ENCODE results near the gene EIF3F. TPM values are rescaled to one million over a fixed set of nuclear protein-coding genes. Genes with fewer than 3 reads are reported as not detected.

The EIF3F gene
- total and polyA plus RNA-seq, 5 experiments from 2014 or later = 310 to 500 (median 408) TPM

DNA sequence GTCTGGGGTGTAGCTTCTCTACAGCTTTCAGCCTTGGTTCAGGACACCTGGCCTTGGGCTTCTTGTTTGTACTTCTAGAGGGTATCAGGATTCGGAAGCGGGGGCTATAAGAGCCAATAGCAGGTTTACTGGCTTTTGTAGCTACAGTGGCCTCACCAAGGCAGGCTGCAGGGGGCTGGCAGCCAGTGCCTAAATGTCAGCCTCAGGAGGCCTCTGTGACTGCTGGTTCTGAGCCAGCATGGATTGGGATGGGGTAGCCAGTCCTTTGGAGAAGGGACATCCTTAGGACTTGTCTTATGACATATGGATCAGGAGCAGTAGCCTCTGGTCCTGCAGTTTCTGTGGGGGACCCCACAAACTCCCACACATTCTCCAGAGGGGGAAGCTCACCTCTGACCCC lies 29.9 kb downstream of the EIF3F start:
- DNase-seq (no peak), ATAC-seq (no peak)
- no peaks in the 10 kb centered on the region for H3K36me3 Mint-ChIP-seq
- no peak overlapping the region for H3K4me3 Mint-ChIP-seq
- no peaks in the 10 kb centered on the region for H3K9me3 Mint-ChIP-seq
- peaks cover 9 to 15% (median 12%) of the 10 kb centered on the region in 4 donors for H3K4me1 Mint-ChIP-seq
- H3K27me3 Mint-ChIP-seq = peaks cover 32 to 77% (median 44%) of the 10 kb centered on the region in 5 donors
- H3K27ac Mint-ChIP-seq = peak overlapping the region in 3 of 10 donors; percentile 56 to 96 (median 81)
- POLR2A ChIA-PET = no interaction called here

DNA sequence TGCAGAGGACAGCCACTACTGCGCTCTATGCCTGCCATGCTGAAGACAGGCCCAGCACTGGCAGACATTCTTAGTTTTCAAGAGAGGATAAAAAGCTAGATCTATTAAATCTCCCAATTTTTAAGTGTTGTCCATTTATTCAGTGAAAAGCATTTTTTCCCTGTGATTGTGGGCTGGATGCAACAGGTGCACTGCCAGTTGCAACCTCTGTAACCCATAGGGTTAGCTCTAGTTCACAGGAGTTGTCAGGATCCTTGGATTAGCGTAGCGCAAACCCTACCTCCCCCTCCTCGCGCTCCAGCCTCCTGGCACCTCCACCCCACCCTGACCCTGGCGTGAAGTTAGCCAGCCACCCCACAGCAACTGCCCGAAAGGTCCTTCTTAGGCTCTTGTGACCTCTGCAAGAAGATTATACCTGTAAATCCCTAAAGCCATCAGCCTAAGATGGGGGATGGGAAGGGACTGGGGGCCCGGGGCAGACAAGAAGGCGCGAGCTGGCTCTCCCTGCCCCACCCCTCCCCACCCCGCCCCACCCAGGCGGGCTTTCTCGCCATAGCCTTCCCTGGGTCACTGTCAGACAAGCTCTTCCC lies 30.9 kb downstream of the EIF3F start:
- peak in 1 of 10 donors; percentile 11 for DNase-seq
- Mint-ChIP-seq H3K4me1 (peaks cover 9 to 15% (median 12%) of the 10 kb centered on the region in 4 donors), H3K36me3 (no peaks in the 10 kb centered on the region), H3K27me3 (peaks cover 28 to 75% (median 47%) of the 10 kb centered on the region in 5 donors), H3K27ac (peak overlapping the region in 9 of 10 donors; percentile 12 to 96 (median 92)), H3K9me3 (no peaks in the 10 kb centered on the region), H3K4me3 (peak overlapping the region; percentile 68 to 87 (median 84))
- no peak for ATAC-seq
- POLR2A ChIA-PET = no interaction called here

DNA sequence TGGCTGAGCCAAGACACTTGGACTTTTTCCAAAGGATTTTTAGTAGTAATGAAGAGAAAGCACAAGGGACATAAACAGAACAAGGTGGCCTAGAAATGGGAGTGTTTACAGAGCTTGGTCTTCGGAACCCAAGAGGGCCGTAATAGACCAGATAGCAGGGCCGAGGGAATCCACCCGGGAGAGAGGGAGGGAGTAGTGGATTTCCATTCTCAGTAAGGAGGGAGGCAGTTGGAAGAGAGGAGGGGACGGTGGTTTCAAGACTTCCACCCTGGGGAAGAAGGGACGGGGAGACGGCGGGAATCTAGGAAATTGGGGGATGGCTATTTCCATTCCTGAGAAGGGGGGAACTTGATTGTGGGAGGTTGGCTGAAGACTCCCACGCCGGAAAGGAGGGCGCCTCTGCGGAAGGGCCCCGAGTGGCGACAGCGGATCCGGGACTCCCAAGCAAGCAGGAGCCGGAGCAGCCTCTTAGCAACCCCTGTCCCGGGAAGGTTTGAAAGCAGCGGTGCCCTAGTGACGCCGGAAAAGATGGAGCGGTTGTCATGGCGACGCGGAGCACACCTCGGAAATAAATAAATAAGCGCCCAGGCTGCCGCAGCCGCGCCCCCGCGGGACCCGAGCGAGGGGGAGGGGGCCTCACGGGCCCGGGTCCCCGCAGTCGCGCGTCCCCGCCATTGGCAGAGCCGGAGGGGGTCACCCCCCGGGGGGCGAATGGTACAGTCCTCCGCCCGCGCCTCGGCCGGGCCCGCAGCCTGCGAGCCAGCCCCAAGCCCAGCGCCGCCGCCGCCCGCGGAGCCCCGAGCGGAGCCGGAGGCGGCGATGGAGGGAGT lies 31.6 kb downstream of the EIF3F start:
- peak overlapping the region; percentile 12 to 96 (median 90) for H3K27ac Mint-ChIP-seq
- DNase-seq (peak; percentile 46 to 91 (median 67)), ATAC-seq (peak; percentile 81 to 83)
- H3K36me3 Mint-ChIP-seq = no peaks in the 10 kb centered on the region
- POLR2A ChIA-PET = no interaction called here
- peaks cover 27 to 72% (median 45%) of the 10 kb centered on the region in 5 donors for H3K27me3 Mint-ChIP-seq
- peaks cover 9 to 15% (median 12%) of the 10 kb centered on the region in 4 donors for H3K4me1 Mint-ChIP-seq
- H3K9me3 Mint-ChIP-seq = no peaks in the 10 kb centered on the region
- H3K4me3 Mint-ChIP-seq = peak overlapping the region; percentile 68 to 87 (median 84)

DNA sequence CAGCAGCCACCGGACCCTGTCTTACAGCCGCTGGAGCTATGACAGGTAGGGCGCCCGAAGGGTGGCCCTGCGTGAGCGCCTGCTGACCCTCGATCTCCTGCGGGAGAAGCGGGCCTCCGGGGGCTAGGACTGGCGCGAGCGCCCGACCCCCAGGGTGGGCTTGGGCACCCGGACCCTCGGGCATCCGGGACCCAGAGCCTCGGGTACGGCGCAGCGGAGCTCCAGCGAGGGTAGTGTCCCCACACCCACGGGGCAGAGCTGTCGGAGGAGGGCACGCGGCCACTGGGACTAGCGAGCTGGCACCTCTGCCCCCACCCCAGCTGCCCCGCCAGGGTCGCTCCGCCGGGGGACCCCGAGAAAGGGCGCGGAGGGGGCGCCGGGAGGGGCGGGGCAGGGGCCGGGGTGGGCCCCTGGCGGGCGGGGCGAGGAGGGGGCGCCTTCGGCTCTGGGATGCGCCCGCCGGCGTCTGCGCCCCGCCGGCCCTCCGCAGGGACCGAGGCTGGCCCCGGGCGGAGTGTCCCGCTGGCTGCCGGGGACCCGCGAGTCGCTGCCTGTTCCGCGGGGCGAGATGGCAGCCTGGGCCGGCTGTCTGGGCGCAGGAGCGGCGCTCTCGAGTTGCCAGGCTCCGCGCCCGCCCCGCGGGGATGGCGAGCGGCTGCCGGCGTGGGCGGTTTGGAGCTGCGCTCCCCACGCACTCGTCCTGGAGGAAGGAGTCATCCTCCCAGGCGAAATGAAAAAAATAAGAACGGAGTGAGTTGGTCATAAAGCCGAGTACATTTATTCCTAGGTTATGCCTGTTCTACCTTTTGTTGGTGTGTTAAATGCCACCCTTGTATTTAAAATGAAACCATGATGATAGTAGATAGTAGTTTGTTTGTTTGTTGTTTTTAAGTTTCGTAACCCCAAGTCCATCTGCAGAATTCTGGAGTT lies 32.4 kb downstream of the EIF3F start:
- H3K36me3 Mint-ChIP-seq = no peaks in the 10 kb centered on the region
- ATAC-seq (peak; percentile 30 to 52), DNase-seq (peak in 6 of 10 donors; percentile 13 to 47 (median 28))
- H3K4me3 Mint-ChIP-seq = peak overlapping the region; percentile 66 to 90 (median 85)
- H3K27me3 Mint-ChIP-seq = peaks cover 23 to 65% (median 45%) of the 10 kb centered on the region in 5 donors
- POLR2A ChIA-PET = no interaction called here
- H3K27ac Mint-ChIP-seq = peak overlapping the region in 9 of 10 donors; percentile 40 to 89 (median 81)
- H3K9me3 Mint-ChIP-seq = no peaks in the 10 kb centered on the region
- H3K4me1 Mint-ChIP-seq = peaks cover 9 to 15% (median 12%) of the 10 kb centered on the region in 4 donors

DNA sequence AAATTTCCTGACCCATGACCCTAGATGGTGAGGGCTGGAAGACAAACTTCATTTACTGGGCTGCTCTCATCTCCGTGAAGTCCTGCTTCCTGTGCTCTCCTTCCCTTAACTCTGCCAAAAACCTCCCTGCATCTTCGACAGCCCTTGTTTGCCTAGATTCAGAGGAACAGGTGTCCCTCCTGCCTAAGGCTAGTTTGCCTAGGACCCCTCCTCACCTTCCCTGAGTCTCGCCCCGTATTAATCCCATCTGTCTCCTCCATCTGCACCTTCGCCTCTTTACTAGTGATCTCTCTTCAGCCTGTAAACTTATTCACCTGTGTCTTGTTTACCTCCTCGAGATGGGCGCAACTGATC lies 33.1 kb downstream of the EIF3F start:
- Mint-ChIP-seq H3K27ac (peak overlapping the region in 9 of 10 donors; percentile 40 to 89 (median 81)), H3K4me1 (peaks cover 9 to 15% (median 12%) of the 10 kb centered on the region in 4 donors), H3K9me3 (no peaks in the 10 kb centered on the region), H3K27me3 (peaks cover 23 to 59% (median 41%) of the 10 kb centered on the region in 5 donors), H3K36me3 (no peaks in the 10 kb centered on the region), H3K4me3 (peak overlapping the region; percentile 66 to 90 (median 85))
- no peak for ATAC-seq
- DNase-seq = peak in 2 of 10 donors; percentile 17
- POLR2A ChIA-PET = no interaction called here

DNA sequence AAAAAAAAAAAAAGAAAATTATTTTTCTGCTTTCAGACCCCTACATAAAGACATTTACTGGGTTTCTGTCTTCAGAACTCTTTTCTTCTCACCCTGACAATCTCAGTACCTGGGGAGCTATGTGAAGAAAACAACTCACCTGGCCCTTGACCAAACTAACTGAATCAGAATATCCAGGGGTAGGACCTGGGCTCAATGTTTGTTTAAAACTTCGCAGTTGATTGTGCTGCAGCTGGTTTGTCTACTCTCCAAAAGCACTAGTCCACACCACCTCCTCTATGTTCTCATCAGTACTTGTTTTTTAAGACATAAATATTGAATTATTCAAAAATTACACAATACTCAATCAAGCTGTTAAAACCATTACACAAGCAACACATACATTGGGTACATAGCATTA lies 34.8 kb downstream of the EIF3F start:
- Mint-ChIP-seq H3K27ac (peak overlapping the region in 1 of 10 donors; percentile 25), H3K9me3 (no peaks in the 10 kb centered on the region), H3K4me1 (peaks cover 9 to 15% (median 12%) of the 10 kb centered on the region in 4 donors), H3K4me3 (peak overlapping the region in 1 of 10 donors; percentile 18), H3K36me3 (no peaks in the 10 kb centered on the region), H3K27me3 (peaks cover 15 to 42% (median 32%) of the 10 kb centered on the region in 5 donors)
- ATAC-seq = no peak
- POLR2A ChIA-PET = no interaction called here
- DNase-seq = no peak

DNA sequence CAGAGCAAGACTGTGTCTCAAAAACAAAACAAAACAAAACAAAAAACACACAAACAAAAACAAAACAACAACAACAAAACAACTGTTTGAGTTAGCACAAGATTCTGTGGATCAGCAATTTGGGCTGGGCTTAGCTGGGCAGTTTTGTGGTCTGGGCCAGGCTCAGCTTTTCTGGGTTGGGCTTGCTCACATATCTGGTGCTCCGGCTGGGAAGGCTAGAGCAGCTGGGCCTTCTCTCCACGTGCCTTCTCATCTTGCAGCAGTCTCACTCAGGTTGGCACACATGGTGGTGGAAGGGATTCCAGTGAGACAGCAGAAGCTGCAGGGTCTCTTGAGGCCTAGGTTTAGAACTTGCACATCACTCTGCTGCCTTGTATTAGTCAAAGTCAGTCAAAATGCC lies 35.7 kb downstream of the EIF3F start:
- DNase-seq = no peak
- POLR2A ChIA-PET = no interaction called here
- H3K27me3 Mint-ChIP-seq = peaks cover 9 to 32% (median 27%) of the 10 kb centered on the region in 5 donors
- ATAC-seq = no peak
- no peaks in the 10 kb centered on the region for H3K9me3 Mint-ChIP-seq
- no peaks in the 10 kb centered on the region for H3K36me3 Mint-ChIP-seq
- no peak overlapping the region for H3K27ac Mint-ChIP-seq
- no peak overlapping the region for H3K4me3 Mint-ChIP-seq
- H3K4me1 Mint-ChIP-seq = peaks cover 9 to 15% (median 12%) of the 10 kb centered on the region in 4 donors

DNA sequence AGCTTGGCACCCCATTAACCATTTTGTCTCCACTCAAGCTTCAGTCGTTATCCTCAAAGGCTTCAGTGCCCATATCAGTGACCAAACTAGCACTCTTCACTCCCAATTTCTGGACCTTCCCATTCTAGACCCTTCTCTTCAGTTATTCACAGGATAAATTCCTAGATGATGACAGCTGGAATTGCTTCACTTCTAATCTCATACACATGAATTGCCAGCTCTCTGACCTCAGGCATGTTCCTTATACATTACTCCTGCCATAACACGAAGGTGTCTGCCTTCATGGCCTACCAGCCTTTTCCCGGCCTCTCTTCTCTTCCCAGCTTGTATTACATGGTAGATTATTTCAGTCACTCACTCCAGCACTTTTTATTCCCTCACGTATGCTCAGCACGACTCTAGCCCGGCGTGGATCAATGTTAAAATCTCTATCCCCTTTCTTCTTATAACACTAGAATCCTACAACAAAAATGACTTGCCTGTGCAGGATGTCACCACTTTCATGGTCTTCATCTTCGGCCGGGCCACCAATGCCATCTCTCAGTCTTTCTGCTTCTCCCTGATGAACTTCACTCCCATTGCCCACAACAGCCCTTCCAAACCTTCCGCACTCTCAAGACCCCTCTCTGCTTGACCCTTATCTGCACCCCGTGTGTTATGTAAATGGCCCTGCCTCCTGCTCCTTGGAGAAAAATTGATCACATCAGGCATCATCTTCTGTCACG lies 36.9 kb downstream of the EIF3F start:
- H3K4me1 Mint-ChIP-seq = peaks cover 5 to 8% (median 7%) of the 10 kb centered on the region in 4 donors
- H3K27me3 Mint-ChIP-seq = peaks cover 7 to 22% (median 20%) of the 10 kb centered on the region in 5 donors
- no peak overlapping the region for H3K27ac Mint-ChIP-seq
- H3K9me3 Mint-ChIP-seq = no peaks in the 10 kb centered on the region
- H3K4me3 Mint-ChIP-seq = no peak overlapping the region
- DNase-seq (no peak), ATAC-seq (no peak)
- POLR2A ChIA-PET = no interaction called here
- H3K36me3 Mint-ChIP-seq = no peaks in the 10 kb centered on the region

DNA sequence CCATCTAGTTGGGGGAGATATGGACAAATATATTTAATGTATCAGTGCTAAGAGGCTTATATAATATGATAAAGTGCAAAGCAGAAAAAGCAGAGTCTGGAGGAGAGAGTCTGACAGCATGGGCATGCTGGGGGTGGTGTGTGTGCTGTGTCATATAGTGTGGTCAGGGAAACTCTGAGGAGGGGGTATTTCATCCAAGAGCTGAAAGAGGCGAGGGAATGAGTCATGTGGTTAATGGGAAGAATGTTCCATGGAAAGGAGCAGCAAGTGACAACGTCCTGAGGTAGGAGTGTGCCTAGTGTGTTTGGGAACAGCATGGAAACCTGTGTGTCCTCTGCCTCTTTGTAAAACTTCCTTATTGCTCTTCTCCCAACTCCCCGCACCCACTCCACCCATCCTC lies 38.0 kb downstream of the EIF3F start:
- ATAC-seq (no peak), DNase-seq (no peak)
- no peaks in the 10 kb centered on the region for H3K36me3 Mint-ChIP-seq
- H3K4me3 Mint-ChIP-seq = no peak overlapping the region
- H3K27me3 Mint-ChIP-seq = peaks cover 12 to 30% (median 21%) of the 10 kb centered on the region in 5 donors
- no peak overlapping the region for H3K27ac Mint-ChIP-seq
- peaks cover 2 to 6% (median 4%) of the 10 kb centered on the region in 4 donors for H3K4me1 Mint-ChIP-seq
- H3K9me3 Mint-ChIP-seq = no peaks in the 10 kb centered on the region
- POLR2A ChIA-PET = no interaction called here

DNA sequence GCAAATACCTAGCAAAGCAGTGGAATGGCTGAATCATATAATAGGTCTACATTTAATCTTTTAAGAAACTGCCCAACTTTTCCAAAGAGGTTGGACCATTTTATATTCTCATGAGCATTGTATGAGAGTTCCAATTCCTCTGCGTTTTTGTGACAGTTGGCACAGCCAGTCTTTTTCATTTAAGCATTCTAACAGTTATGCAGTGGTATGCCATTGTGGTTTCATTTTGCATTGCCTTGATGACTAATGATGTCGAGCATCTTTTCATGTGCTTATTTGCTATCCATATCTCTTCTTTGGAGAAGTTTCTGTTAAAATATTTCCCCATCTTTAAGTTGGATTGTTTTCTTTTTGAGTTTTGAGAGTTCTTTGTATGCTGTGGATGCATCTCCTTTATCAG lies 38.7 kb downstream of the EIF3F start:
- no peak for ATAC-seq
- Mint-ChIP-seq H3K27ac (no peak overlapping the region), H3K27me3 (peaks cover 11 to 30% (median 17%) of the 10 kb centered on the region in 5 donors), H3K4me3 (no peak overlapping the region), H3K9me3 (no peaks in the 10 kb centered on the region), H3K36me3 (no peaks in the 10 kb centered on the region), H3K4me1 (no peaks in the 10 kb centered on the region)
- no peak for DNase-seq
- POLR2A ChIA-PET = no interaction called here

DNA sequence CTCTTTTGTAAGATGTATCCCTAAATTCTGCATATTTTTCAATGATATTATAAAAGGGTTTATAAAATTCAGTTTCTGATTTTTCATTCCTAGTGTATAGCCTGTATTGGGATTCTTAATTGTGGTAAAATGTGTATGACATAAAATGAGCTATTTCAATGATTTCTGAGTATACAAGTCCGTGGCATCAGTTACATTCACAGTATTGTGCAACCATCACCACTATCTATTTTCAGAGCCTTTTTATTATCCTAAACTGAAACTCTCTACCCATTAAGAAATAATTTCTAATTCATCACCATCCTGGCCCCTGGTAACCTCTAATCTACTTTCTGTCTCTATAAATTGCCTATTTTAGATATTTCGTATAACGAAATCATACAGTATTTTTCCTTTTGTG lies 39.8 kb downstream of the EIF3F start:
- Mint-ChIP-seq H3K27me3 (peaks cover 12 to 31% (median 15%) of the 10 kb centered on the region in 5 donors), H3K27ac (no peak overlapping the region), H3K4me1 (no peaks in the 10 kb centered on the region), H3K36me3 (no peaks in the 10 kb centered on the region), H3K9me3 (no peaks in the 10 kb centered on the region), H3K4me3 (no peak overlapping the region)
- POLR2A ChIA-PET = no interaction called here
- no peak for DNase-seq
- ATAC-seq = no peak

DNA sequence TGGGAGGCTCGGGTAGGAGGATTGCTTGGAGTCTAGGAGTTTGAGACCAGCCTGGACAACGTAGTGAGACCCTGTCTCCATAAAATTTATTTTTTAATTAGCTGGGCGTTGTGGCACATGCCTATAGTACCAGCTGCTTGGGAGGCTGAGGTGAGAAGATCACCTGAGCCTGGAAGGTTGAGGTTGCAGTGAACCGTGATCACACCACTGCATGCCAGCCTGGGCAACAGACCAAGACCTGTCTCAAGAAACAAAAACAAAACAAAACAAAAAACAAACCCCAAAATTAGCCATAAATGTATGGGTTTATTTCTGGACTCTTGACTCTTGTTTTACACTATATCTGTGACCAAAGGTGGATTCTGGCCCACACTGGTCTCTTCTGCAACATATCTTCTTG lies 41.6 kb downstream of the EIF3F start:
- H3K27ac Mint-ChIP-seq = no peak overlapping the region
- H3K9me3 Mint-ChIP-seq = no peaks in the 10 kb centered on the region
- no peak for DNase-seq

More for the DNA sequence above, 41.6 kb downstream of the EIF3F start:
- POLR2A ChIA-PET = no interaction called here
- H3K27me3 Mint-ChIP-seq = peaks cover 11 to 42% (median 25%) of the 10 kb centered on the region in 5 donors
- ATAC-seq = no peak
- no peaks in the 10 kb centered on the region for H3K36me3 Mint-ChIP-seq
- H3K4me3 Mint-ChIP-seq = no peak overlapping the region
- H3K4me1 Mint-ChIP-seq = peaks cover 4 to 10% (median 6%) of the 10 kb centered on the region in 4 donors
